ENCODE data around the gene HMGN2.

Gene HMGN2

GRCh38 chr1:26476958-26477357, 4.7 kb downstream of the HMGN2 start:
- no peak overlapping the region for H3K27ac ChIP-seq (ENCODE audit: insufficient read depth, low read depth, low read length, poor library complexity, severe bottlenecking)
- no peak overlapping the region for H3K4me3 ChIP-seq (ENCODE audit: insufficient read depth, low read depth, low read length)
- WGBS, 2 experiments, result 96 to 98% methylated on average over 4 of the region's 4 CpGs
- peaks cover 14% of the 10 kb centered on the region for H3K4me1 ChIP-seq (ENCODE audit: control insufficient read depth, insufficient read depth, low read length)
- no peaks in the 10 kb centered on the region for H3K27me3 ChIP-seq (ENCODE audit: control insufficient read depth, insufficient read depth, low read length, poor library complexity, severe bottlenecking)
- no peaks in the 10 kb centered on the region for H3K9me3 ChIP-seq (ENCODE audit: control insufficient read depth, low read length)
- peaks cover 34% of the 10 kb centered on the region for H3K36me3 ChIP-seq (ENCODE audit: control insufficient read depth, insufficient read depth, low read length)

GRCh38 chr1:26477446-26478152, 5.4 kb downstream of the HMGN2 start:
- H3K27ac ChIP-seq (ENCODE audit: insufficient read depth, low read depth, low read length, poor library complexity, severe bottlenecking), result no peak overlapping the region
- WGBS, 2 experiments, result 88 to 91% methylated on average over 6 to 8 of the region's 8 CpGs
- peaks cover 34% of the 10 kb centered on the region for H3K36me3 ChIP-seq (ENCODE audit: control insufficient read depth, insufficient read depth, low read length)

GRCh38 chr1:26478159-26478558, 5.9 kb downstream of the HMGN2 start:
- Histone ChIP-seq H3K27me3 (ENCODE audit: control insufficient read depth, insufficient read depth, low read length, poor library complexity, severe bottlenecking) (no peaks in the 10 kb centered on the region), H3K9me3 (ENCODE audit: control insufficient read depth, low read length) (no peaks in the 10 kb centered on the region), H3K4me1 (ENCODE audit: control insufficient read depth, insufficient read depth, low read length) (peaks cover 14% of the 10 kb centered on the region), H3K27ac (ENCODE audit: insufficient read depth, low read depth, low read length, poor library complexity, severe bottlenecking) (no peak overlapping the region), H3K36me3 (ENCODE audit: control insufficient read depth, insufficient read depth, low read length) (peaks cover 34% of the 10 kb centered on the region), H3K4me3 (ENCODE audit: insufficient read depth, low read depth, low read length) (no peak overlapping the region)
- WGBS, 2 experiments, result 80% methylated on average over 1 of the region's 3 CpGs; no CpG with 5 or more reads in 1 of the 2 experiments

More at GRCh38 chr1:26477446-26478152, 5.4 kb downstream of the HMGN2 start:
- no peaks in the 10 kb centered on the region for H3K27me3 ChIP-seq (ENCODE audit: control insufficient read depth, insufficient read depth, low read length, poor library complexity, severe bottlenecking)
- H3K4me3 ChIP-seq (ENCODE audit: insufficient read depth, low read depth, low read length), result no peak overlapping the region
- H3K9me3 ChIP-seq (ENCODE audit: control insufficient read depth, low read length), result no peaks in the 10 kb centered on the region
- H3K4me1 ChIP-seq (ENCODE audit: control insufficient read depth, insufficient read depth, low read length), result peaks cover 14% of the 10 kb centered on the region

- no peaks in the 10 kb centered on the region for H3K27me3 ChIP-seq (ENCODE audit: control insufficient read depth, insufficient read depth, low read length, poor library complexity, severe bottlenecking)
- no peaks in the 10 kb centered on the region for H3K9me3 ChIP-seq (ENCODE audit: control insufficient read depth, low read length)
- H3K4me1 ChIP-seq (ENCODE audit: control insufficient read depth, insufficient read depth, low read length), result peaks cover 10% of the 10 kb centered on the region
Measured at GRCh38 chr1:26478988-26479387, 6.7 kb downstream of the HMGN2 start.

GRCh38 chr1:26482921-26483320, 10.7 kb downstream of the HMGN2 start:
- Histone ChIP-seq H3K36me3 (ENCODE audit: control insufficient read depth, insufficient read depth, low read length) (peaks cover 3% of the 10 kb centered on the region), H3K4me3 (ENCODE audit: insufficient read depth, low read depth, low read length) (no peak overlapping the region), H3K4me1 (ENCODE audit: control insufficient read depth, insufficient read depth, low read length) (no peaks in the 10 kb centered on the region), H3K27ac (ENCODE audit: insufficient read depth, low read depth, low read length, poor library complexity, severe bottlenecking) (no peak overlapping the region), H3K27me3 (ENCODE audit: control insufficient read depth, insufficient read depth, low read length, poor library complexity, severe bottlenecking) (no peaks in the 10 kb centered on the region), H3K9me3 (ENCODE audit: control insufficient read depth, low read length) (no peaks in the 10 kb centered on the region)
- WGBS, 2 experiments, result 75 to 84% methylated on average over 2 of the region's 2 CpGs

More at GRCh38 chr1:26478988-26479387, 6.7 kb downstream of the HMGN2 start:
- Histone ChIP-seq H3K36me3 (ENCODE audit: control insufficient read depth, insufficient read depth, low read length) (peaks cover 25% of the 10 kb centered on the region), H3K27ac (ENCODE audit: insufficient read depth, low read depth, low read length, poor library complexity, severe bottlenecking) (no peak overlapping the region), H3K4me3 (ENCODE audit: insufficient read depth, low read depth, low read length) (no peak overlapping the region)
- 94 to 96% methylated on average over 5 to 6 of the region's 6 CpGs for WGBS, 2 experiments

GRCh38 chr1:26483980-26484379, 11.7 kb downstream of the HMGN2 start:
- Histone ChIP-seq H3K4me1 (ENCODE audit: control insufficient read depth, insufficient read depth, low read length) (no peaks in the 10 kb centered on the region), H3K4me3 (ENCODE audit: insufficient read depth, low read depth, low read length) (no peak overlapping the region), H3K9me3 (ENCODE audit: control insufficient read depth, low read length) (no peaks in the 10 kb centered on the region), H3K27me3 (ENCODE audit: control insufficient read depth, insufficient read depth, low read length, poor library complexity, severe bottlenecking) (no peaks in the 10 kb centered on the region), H3K27ac (ENCODE audit: insufficient read depth, low read depth, low read length, poor library complexity, severe bottlenecking) (no peak overlapping the region), H3K36me3 (ENCODE audit: control insufficient read depth, insufficient read depth, low read length) (peaks cover 3% of the 10 kb centered on the region)
- WGBS, 2 experiments, result 87 to 91% methylated on average over 1 of the region's 2 CpGs

GRCh38 chr1:26490155-26490554, 17.9 kb downstream of the HMGN2 start:
- Histone ChIP-seq H3K4me3 (ENCODE audit: insufficient read depth, low read depth, low read length) (no peak overlapping the region), H3K36me3 (ENCODE audit: control insufficient read depth, insufficient read depth, low read length) (no peaks in the 10 kb centered on the region), H3K9me3 (ENCODE audit: control insufficient read depth, low read length) (no peaks in the 10 kb centered on the region), H3K27ac (ENCODE audit: insufficient read depth, low read depth, low read length, poor library complexity, severe bottlenecking) (no peak overlapping the region), H3K27me3 (ENCODE audit: control insufficient read depth, insufficient read depth, low read length, poor library complexity, severe bottlenecking) (no peaks in the 10 kb centered on the region), H3K4me1 (ENCODE audit: control insufficient read depth, insufficient read depth, low read length) (no peaks in the 10 kb centered on the region)
- WGBS, 2 experiments, result 79 to 84% methylated on average over 4 of the region's 4 CpGs

GRCh38 chr1:26493267-26493666, 21.0 kb downstream of the HMGN2 start:
- Histone ChIP-seq H3K4me1 (ENCODE audit: control insufficient read depth, insufficient read depth, low read length) (no peaks in the 10 kb centered on the region), H3K27ac (ENCODE audit: insufficient read depth, low read depth, low read length, poor library complexity, severe bottlenecking) (no peak overlapping the region), H3K36me3 (ENCODE audit: control insufficient read depth, insufficient read depth, low read length) (no peaks in the 10 kb centered on the region), H3K27me3 (ENCODE audit: control insufficient read depth, insufficient read depth, low read length, poor library complexity, severe bottlenecking) (no peaks in the 10 kb centered on the region), H3K4me3 (ENCODE audit: insufficient read depth, low read depth, low read length) (no peak overlapping the region), H3K9me3 (ENCODE audit: control insufficient read depth, low read length) (no peaks in the 10 kb centered on the region)
- 90 to 91% methylated on average over 2 to 3 of the region's 3 CpGs for WGBS, 2 experiments

GRCh38 chr1:26493938-26494337, 21.7 kb downstream of the HMGN2 start:
- Histone ChIP-seq H3K27ac (ENCODE audit: insufficient read depth, low read depth, low read length, poor library complexity, severe bottlenecking) (no peak overlapping the region), H3K9me3 (ENCODE audit: control insufficient read depth, low read length) (no peaks in the 10 kb centered on the region), H3K4me3 (ENCODE audit: insufficient read depth, low read depth, low read length) (no peak overlapping the region), H3K27me3 (ENCODE audit: control insufficient read depth, insufficient read depth, low read length, poor library complexity, severe bottlenecking) (no peaks in the 10 kb centered on the region), H3K4me1 (ENCODE audit: control insufficient read depth, insufficient read depth, low read length) (no peaks in the 10 kb centered on the region), H3K36me3 (ENCODE audit: control insufficient read depth, insufficient read depth, low read length) (no peaks in the 10 kb centered on the region)
- 91 to 99% methylated on average over 3 of the region's 3 CpGs for WGBS, 2 experiments

GRCh38 chr1:26496861-26497260, 24.6 kb downstream of the HMGN2 start:
- 77 to 78% methylated on average over 4 of the region's 4 CpGs for WGBS, 2 experiments
- Histone ChIP-seq H3K36me3 (ENCODE audit: control insufficient read depth, insufficient read depth, low read length) (no peaks in the 10 kb centered on the region), H3K4me3 (ENCODE audit: insufficient read depth, low read depth, low read length) (no peak overlapping the region), H3K27ac (ENCODE audit: insufficient read depth, low read depth, low read length, poor library complexity, severe bottlenecking) (no peak overlapping the region), H3K4me1 (ENCODE audit: control insufficient read depth, insufficient read depth, low read length) (peaks cover 5% of the 10 kb centered on the region), H3K27me3 (ENCODE audit: control insufficient read depth, insufficient read depth, low read length, poor library complexity, severe bottlenecking) (no peaks in the 10 kb centered on the region), H3K9me3 (ENCODE audit: control insufficient read depth, low read length) (no peaks in the 10 kb centered on the region)

Data from ectodermal cell (in vitro differentiated cells).